Activated T-cell treated with anti-CD3 and anti-CD28 coated beads, Interleukin-2, amount 50 U/mL, for 4 hours (primary cell): ENCODE data around the gene GRAMD4. TPM values are rescaled to one million over a fixed set of nuclear protein-coding genes. Genes with fewer than 3 reads are reported as not detected.
"Not testable (repeated sequence)": the region's sequence is repeated elsewhere in the genome, so short reads cannot be mapped to it uniquely, and the experiment has no call there.

Source experiments
- ATAC-seq, 2 donors: fragments of 200-7000 bp; cut with Tn5 transposase; one replicate each; pipeline ENCODE4 v1.10.0; 2021
- DNase-seq: peaks from one replicate; pipeline ENCODE4 v3.0.0-alpha.2; 2020
- H3K27me3 Mint-ChIP-seq: one replicate; pipeline ENCODE4 v1.8.0; 2021; ENCODE audit warnings: low read depth, mixed read lengths
- H3K36me3 Mint-ChIP-seq: one replicate; pipeline ENCODE4 v1.8.0; 2022; ENCODE audit warnings: mixed read lengths; ENCODE audit not compliant: insufficient read depth
- H3K4me1 Mint-ChIP-seq: one replicate; pipeline ENCODE4 v1.8.0; 2021; ENCODE audit warnings: low read depth, mixed read lengths
- H3K4me3 Mint-ChIP-seq: one replicate; pipeline ENCODE4 v1.8.0; 2021; ENCODE audit warnings: mild to moderate bottlenecking, moderate library complexity, mixed read lengths
- H3K9me3 Mint-ChIP-seq: one replicate; pipeline ENCODE4 v1.8.0; 2021; ENCODE audit warnings: mixed read lengths
- total RNA-seq, 3 donors: library from RNA; stranded (reverse); gene quantifications; one replicate each; pipeline ENCODE4 v1.2.1, GENCODE V29; 2021

The GRAMD4 gene
- total RNA-seq, 3 donors from 2014 or later = 30.9 to 35.4 (median 33.0) TPM

- ATAC-seq (no peak), DNase-seq (no peak)
- no peak overlapping the region for H3K4me3 Mint-ChIP-seq
- H3K27me3 Mint-ChIP-seq = no peaks in the 10 kb centered on the region
- peaks cover 25% of the 10 kb centered on the region for H3K4me1 Mint-ChIP-seq
- no peaks in the 10 kb centered on the region for H3K9me3 Mint-ChIP-seq
- H3K36me3 Mint-ChIP-seq = no peaks in the 10 kb centered on the region
These were observed 2.8 kb upstream of the GRAMD4 start for GRCh38 chr22:46617207-46617985.

DNA sequence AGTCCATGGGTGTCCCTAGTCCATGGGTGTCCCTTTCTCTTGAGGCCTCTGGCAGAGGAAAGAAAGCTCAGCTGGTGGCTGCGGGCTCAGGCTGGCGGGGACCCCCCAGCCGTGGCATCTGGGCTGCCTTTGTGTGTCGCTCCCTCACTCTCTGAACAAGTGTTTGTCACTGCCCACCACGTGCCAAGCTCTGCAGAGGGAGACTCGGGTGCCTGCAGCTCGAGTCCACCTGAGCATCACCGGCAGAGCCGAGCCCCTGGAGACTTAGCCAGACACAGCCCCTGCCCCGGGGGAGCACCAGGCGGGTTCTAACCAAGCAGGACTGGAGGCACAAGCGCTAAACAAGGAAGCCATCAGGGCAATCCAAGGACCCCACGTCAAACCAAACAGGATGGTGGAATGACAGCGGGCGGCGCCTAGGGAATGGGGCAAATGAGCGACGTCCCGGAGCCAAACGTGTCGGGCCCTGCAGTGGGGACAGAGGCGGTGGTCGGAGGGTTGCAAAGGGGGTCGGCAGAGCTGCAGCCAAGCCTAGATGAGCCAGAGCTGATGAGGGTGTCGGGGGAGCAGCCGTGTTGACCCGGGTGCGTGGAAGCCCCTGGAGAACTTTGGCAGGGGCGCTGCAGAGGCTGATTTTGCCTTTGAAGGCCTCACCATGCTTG lies 2.1 kb upstream of the GRAMD4 start:
- Mint-ChIP-seq H3K4me3 (no peak overlapping the region), H3K27me3 (no peaks in the 10 kb centered on the region), H3K4me1 (peaks cover 18% of the 10 kb centered on the region), H3K9me3 (no peaks in the 10 kb centered on the region), H3K36me3 (no peaks in the 10 kb centered on the region)
- DNase-seq = no peak
- no peak for ATAC-seq

GRCh38 chr22:46618667-46619066 lies 1.5 kb upstream of the GRAMD4 start:
- Mint-ChIP-seq H3K36me3 (no peaks in the 10 kb centered on the region), H3K9me3 (no peaks in the 10 kb centered on the region), H3K4me3 (no peak overlapping the region), H3K27me3 (no peaks in the 10 kb centered on the region), H3K4me1 (peaks cover 12% of the 10 kb centered on the region)
- ATAC-seq = no peak
- DNase-seq = no peak

DNA sequence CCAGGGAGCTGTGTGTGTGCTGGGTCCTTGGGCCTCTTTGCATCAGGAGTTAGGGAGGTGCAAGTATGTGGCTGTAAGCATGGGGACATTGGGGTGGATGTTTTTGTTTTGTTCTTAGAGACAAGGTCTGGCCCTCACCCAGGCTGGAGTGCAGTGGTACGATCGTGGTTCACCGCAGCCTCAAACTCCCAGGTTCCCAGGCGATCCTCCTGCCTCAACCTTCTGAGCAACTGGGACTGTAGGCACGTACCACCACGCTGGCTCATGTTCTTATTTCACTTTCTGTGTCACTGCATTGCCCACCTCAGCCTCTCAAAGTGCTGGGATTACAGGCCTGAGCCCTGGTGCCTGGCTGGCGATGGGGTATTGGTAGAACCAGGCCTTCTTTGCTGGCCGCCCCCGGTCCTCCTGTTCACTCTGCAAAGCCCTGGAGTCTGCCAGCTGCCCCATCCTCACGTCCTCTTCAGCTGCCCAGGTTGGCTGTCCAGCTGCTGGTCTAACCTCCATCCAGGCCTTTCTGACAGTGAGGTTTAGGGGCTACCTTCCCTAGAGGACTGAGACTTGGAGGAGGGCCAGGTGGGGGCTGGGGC lies 851 bp upstream of the GRAMD4 start:
- Mint-ChIP-seq H3K36me3 (no peaks in the 10 kb centered on the region), H3K27me3 (no peaks in the 10 kb centered on the region), H3K4me3 (no peak overlapping the region), H3K4me1 (peaks cover 6% of the 10 kb centered on the region), H3K9me3 (no peaks in the 10 kb centered on the region)
- ATAC-seq (no peak), DNase-seq (no peak)

DNA sequence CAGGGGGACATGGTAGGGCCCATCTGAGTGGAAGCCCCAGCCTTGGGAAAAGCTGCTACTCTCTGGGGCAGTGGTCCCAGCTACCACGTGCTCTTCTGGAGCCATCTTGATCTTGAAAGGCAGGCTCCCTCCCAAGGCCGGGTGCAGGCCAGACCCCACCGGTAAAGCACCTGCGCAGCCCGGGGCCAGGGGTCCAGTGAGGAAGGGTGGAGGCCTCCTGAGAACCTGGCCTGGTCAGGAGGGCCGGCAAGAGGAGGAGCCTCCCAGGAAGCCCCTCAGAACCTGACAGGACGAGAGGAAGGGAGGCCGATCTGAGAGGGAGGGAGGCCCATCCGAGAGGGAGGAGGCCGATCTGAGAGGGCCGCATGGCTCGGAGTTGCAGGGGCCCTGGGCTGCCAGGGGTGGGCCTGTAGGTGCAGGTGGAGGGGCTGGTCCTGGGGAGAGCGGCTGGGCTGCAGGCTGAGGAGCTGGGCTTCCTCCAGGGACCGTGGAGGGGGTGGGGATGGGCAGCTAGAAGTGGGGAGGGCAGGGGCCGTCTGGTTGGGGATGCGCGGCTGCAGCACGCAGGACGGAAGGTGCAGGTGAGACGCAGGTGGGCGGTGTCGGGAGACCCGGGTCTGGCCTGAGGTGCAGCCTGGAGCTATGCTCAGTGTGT lies 529 bp downstream of the GRAMD4 start:
- DNase-seq (no peak), ATAC-seq (no peak)
- H3K36me3 Mint-ChIP-seq = no peaks in the 10 kb centered on the region
- peaks cover 2% of the 10 kb centered on the region for H3K4me1 Mint-ChIP-seq
- H3K4me3 Mint-ChIP-seq = no peak overlapping the region
- no peaks in the 10 kb centered on the region for H3K9me3 Mint-ChIP-seq
- H3K27me3 Mint-ChIP-seq = no peaks in the 10 kb centered on the region

- not testable (repeated sequence) for H3K4me3 Mint-ChIP-seq, ATAC-seq, DNase-seq, H3K36me3 Mint-ChIP-seq, H3K9me3 Mint-ChIP-seq, H3K4me1 Mint-ChIP-seq, H3K27me3 Mint-ChIP-seq
These were observed 1.2 kb downstream of the GRAMD4 start for GRCh38 chr22:46621243-46621930.

DNA sequence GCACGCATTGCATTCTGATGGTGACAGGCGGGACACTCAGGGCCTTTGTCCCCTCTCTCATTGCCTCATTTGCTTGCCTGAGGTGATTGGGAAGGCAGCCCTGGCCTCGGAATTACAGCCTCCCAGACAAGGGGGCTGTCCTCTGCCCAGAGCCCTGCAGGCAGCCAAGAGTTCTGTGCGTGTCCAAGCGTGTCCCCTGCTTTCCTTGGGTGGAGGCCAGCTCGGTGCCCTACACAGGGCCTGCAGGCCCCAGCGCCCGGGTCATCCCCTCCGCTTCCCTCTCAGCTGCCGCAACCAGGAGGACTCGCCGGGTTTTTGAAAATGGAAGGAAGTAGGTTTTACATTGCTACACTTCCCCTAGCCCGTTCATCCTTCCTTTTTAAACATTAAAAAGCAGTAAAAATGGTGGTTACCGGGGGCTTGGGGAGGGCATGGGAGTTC lies 1.9 kb downstream of the GRAMD4 start:
- no peaks in the 10 kb centered on the region for H3K36me3 Mint-ChIP-seq
- DNase-seq (no peak), ATAC-seq (no peak)
- H3K4me3 Mint-ChIP-seq = no peak overlapping the region
- no peaks in the 10 kb centered on the region for H3K27me3 Mint-ChIP-seq
- H3K9me3 Mint-ChIP-seq = no peaks in the 10 kb centered on the region
- H3K4me1 Mint-ChIP-seq = peaks cover 2% of the 10 kb centered on the region

DNA sequence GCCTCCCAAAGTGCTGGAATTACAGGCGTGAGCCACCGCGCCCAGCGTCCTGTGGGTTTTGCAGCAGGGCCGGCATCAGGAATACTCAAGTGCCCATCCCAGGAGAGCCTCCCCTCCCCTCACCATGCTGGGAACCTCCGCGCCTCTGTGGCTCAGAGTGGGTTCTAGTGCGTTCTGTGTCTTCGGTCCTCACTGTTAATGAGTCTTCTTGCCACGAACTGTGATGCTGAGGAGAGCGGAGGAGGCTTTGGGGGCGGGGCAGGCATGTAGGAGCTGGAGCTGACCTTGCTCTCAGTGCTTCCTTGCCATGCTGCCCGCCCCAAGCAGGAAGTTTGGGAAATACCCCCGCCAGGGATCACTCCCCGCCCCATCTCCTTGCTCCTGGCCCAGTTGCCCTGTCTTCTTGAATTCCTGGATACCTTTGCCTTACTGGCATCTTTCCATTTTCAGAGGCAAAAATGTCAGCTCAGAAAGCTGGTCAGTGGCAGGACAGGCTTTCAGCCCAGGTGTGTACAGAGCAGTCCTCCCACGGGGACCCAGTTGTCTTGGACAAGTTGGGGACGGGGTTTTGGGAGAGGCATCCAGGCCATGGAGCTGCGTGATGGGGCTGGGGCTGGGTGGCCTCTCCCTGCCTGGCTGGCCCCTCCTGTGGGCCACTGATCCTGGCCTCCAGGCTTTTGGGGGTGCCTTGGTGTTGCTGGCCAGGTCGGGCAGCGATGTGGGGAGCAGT lies 5.1 kb downstream of the GRAMD4 start:
- DNase-seq (no peak), ATAC-seq (no peak)
- Mint-ChIP-seq H3K4me3 (no peak overlapping the region), H3K36me3 (no peaks in the 10 kb centered on the region), H3K4me1 (no peaks in the 10 kb centered on the region), H3K9me3 (no peaks in the 10 kb centered on the region), H3K27me3 (no peaks in the 10 kb centered on the region)

- H3K27me3 Mint-ChIP-seq = no peaks in the 10 kb centered on the region
- no peak for ATAC-seq
These were observed 5.7 kb downstream of the GRAMD4 start for GRCh38 chr22:46625843-46626349.

GRCh38 chr22:46626356-46626755 lies 6.2 kb downstream of the GRAMD4 start:
- no peak for DNase-seq
- Mint-ChIP-seq H3K9me3 (no peaks in the 10 kb centered on the region), H3K27me3 (no peaks in the 10 kb centered on the region), H3K4me1 (no peaks in the 10 kb centered on the region), H3K36me3 (no peaks in the 10 kb centered on the region), H3K4me3 (no peak overlapping the region)
- no peak for ATAC-seq

More at GRCh38 chr22:46625843-46626349, 5.7 kb downstream of the GRAMD4 start:
- H3K36me3 Mint-ChIP-seq = no peaks in the 10 kb centered on the region
- no peak for DNase-seq
- no peaks in the 10 kb centered on the region for H3K9me3 Mint-ChIP-seq
- no peak overlapping the region for H3K4me3 Mint-ChIP-seq
- H3K4me1 Mint-ChIP-seq = no peaks in the 10 kb centered on the region

- Mint-ChIP-seq H3K4me3 (no peak overlapping the region), H3K27me3 (no peaks in the 10 kb centered on the region), H3K4me1 (no peaks in the 10 kb centered on the region), H3K9me3 (no peaks in the 10 kb centered on the region), H3K36me3 (no peaks in the 10 kb centered on the region)
- DNase-seq (no peak), ATAC-seq (no peak)
These were observed 7.0 kb downstream of the GRAMD4 start for GRCh38 chr22:46626911-46627805.

DNA sequence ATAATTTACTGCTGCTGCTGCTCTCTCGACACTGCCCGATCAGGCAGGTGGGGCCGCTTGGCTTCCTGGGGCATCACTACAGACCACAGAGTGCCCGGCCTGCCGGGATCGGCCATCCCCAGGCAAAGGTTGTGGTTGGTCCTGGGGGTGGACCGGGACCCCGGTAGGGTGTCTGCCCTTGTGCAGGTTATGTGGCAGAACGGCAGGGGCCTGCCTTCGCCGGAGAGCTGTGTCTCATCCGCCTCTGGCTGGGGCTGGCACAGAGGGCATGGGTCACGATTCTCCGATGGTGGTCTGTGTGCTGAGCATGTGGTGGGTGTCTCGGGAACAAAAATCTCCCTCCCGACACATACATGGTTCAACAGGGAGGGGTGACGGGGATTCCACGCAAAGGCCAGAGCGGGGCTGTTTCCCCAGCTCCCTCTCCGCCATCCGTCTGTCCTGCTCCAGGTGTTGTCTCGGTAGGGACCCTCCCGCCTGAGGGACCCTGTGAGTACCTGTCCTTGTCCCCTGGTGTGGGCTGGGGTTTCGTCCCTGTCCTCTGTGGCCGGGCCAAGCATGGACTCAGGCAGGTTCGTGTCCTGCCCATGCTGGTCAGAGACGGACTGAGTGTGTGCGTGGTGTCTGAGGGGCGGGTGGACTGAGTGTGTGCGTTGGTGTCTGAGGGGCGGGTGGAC lies 7.8 kb downstream of the GRAMD4 start:
- H3K4me3 Mint-ChIP-seq = no peak overlapping the region
- no peaks in the 10 kb centered on the region for H3K9me3 Mint-ChIP-seq
- no peaks in the 10 kb centered on the region for H3K27me3 Mint-ChIP-seq
- ATAC-seq (no peak), DNase-seq (no peak)
- H3K36me3 Mint-ChIP-seq = no peaks in the 10 kb centered on the region
- H3K4me1 Mint-ChIP-seq = no peaks in the 10 kb centered on the region
